ENCODE data around the gene PPP1R11. TPM values are rescaled to one million over a fixed set of nuclear protein-coding genes. Genes with fewer than 3 reads are reported as not detected.

The PPP1R11 gene
- total and polyA plus RNA-seq, 2 of the 4 experiments (the other 2 are of a cell fraction) = 15.6 to 46.0 TPM

DNA sequence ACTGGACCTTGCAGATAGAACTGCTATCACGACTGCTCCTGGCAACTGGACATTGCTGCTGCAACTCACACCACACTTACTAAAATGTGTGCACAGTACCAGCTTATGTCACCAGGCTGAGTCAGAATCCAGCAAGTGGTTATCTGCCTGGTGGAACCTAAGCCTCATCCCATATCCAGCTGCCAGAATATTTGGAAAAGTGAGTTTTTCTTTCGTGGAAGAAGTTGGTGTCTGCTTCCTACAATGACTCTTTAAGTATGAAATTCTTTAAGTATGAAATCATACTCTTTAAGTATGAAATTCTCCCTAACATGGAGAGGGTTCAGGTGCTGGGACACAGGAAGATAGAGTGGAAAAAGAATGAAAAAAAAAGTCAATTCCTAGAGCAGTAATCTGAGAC is 22.4 kb upstream of the PPP1R11 start:
- POLR2A ChIA-PET (ENCODE audit: unreplicated experiment) = no interaction called here

More for the DNA sequence above, 22.4 kb upstream of the PPP1R11 start:
- CTCF ChIA-PET = no interaction called here
- Histone ChIP-seq H2BK5ac (ENCODE audit: low read depth, low read length, poor library complexity, severe bottlenecking) (no peak overlapping the region), H3K56ac (ENCODE audit: extremely low read depth, insufficient read depth, low read length) (no peak overlapping the region), H3K4ac (ENCODE audit: low read depth, low read length) (no peak overlapping the region), H2BK15ac (ENCODE audit: low read depth, low read length) (no peak overlapping the region), H3K9ac (ENCODE audit: low read depth, low read length) (no peak overlapping the region), H3K4me1 (ENCODE audit: control insufficient read depth, insufficient read depth, low read length) (peaks cover 6% of the 10 kb centered on the region), H4K8ac (ENCODE audit: low read depth in 2 of 2, low read length in 2 of 2) (no peak overlapping the region), H3K14ac (replicated peaks; ENCODE audit: low read depth, low read length) (0 out of 2 replicates have a peak overlapping the region, but pooled peaks have one; percentile 13), H3K4me3 (ENCODE audit: insufficient read depth, low read depth, low read length) (no peak overlapping the region), H4K20me1 (ENCODE audit: insufficient read depth, low read length) (no peaks in the 10 kb centered on the region; the same call in 1 of the 2 replicates), H3K36me3 (ENCODE audit: control insufficient read depth, insufficient read depth, low read length) (no peaks in the 10 kb centered on the region), H2AK5ac (ENCODE audit: low read depth, low read length) (no peak overlapping the region), H2BK120ac (ENCODE audit: low read depth, low read length) (no peak overlapping the region), H2BK20ac (ENCODE audit: low read depth, low read length) (no peak overlapping the region), H3K18ac (ENCODE audit: low read depth, low read length) (no peak overlapping the region), H2AK9ac (replicated peaks; ENCODE audit: low read depth, low read length, poor library complexity) (no peak overlapping the region), H3K27ac (ENCODE audit: insufficient read depth, low read length) (no peak overlapping the region; the same call in 1 of the 2 replicates), H3K9me1 (ENCODE audit: insufficient read depth, low read length) (peaks cover 8% of the 10 kb centered on the region), H3K79me1 (ENCODE audit: low read depth in 1 of 2, low read length in 2 of 2) (no peaks in the 10 kb centered on the region; a peak in 1 of 4 replicates), H2AFZ (replicated peaks; ENCODE audit: low read length, poor library complexity) (peak overlapping the region; percentile 16), H3K4me2 (ENCODE audit: low read depth, low read length) (peak overlapping the region; percentile 37), H4K5ac (ENCODE audit: low read depth, low read length) (no peak overlapping the region), H3K23ac (ENCODE audit: low read depth, low read length) (no peak overlapping the region), H3K9me3 (ENCODE audit: control insufficient read depth, insufficient read depth, low read length) (no peaks in the 10 kb centered on the region), H3K27me3 (ENCODE audit: control insufficient read depth, insufficient read depth, low read length) (no peaks in the 10 kb centered on the region), H4K91ac (ENCODE audit: insufficient read depth, low read depth, low read length) (no peak overlapping the region)
- dilution Hi-C loops (cut with HindIII; ENCODE audit: low sequenced_read_pairs, unreplicated experiment) = no loop called here
- WGBS, 2 experiments (ENCODE audit: extremely low coverage in 2 of 2, insufficient read length in 1 of 2) = no CpG with 5 or more reads among the region's 2 CpGs
- BruUV-seq (replicated peaks) = no TSS peak
- ATAC-seq (ENCODE audit: low read depth) (peak; percentile 93), DNase-seq (peak; percentile 89)
- TF ChIP-seq BHLHE40 (IDR thresholded peaks at IDR 0.05; ENCODE audit: low read depth, low read length) (0 out of 2 replicates have a peak, but pooled peaks have one; percentile 12), CEBPB (IDR thresholded peaks at IDR 0.05; ENCODE audit: low read depth, low read length) (peak; percentile 41; the same call in 1 of the 2 replicates)
- TF ChIP-seq, protein P1, sequence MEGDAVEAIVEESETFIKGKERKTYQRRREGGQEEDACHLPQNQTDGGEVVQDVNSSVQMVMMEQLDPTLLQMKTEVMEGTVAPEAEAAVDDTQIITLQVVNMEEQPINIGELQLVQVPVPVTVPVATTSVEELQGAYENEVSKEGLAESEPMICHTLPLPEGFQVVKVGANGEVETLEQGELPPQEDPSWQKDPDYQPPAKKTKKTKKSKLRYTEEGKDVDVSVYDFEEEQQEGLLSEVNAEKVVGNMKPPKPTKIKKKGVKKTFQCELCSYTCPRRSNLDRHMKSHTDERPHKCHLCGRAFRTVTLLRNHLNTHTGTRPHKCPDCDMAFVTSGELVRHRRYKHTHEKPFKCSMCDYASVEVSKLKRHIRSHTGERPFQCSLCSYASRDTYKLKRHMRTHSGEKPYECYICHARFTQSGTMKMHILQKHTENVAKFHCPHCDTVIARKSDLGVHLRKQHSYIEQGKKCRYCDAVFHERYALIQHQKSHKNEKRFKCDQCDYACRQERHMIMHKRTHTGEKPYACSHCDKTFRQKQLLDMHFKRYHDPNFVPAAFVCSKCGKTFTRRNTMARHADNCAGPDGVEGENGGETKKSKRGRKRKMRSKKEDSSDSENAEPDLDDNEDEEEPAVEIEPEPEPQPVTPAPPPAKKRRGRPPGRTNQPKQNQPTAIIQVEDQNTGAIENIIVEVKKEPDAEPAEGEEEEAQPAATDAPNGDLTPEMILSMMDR (conservative IDR thresholded peaks at IDR 0.05; ENCODE audit: low read depth, low read length) = no peak
- in situ Hi-C loops (cut with MboI; ENCODE audit: low sequenced_read_pairs) = no loop called here
- intact Hi-C loops (cut with micrococcal nuclease) = no loop called here

Measured in IMR-90 (cell line).